AG08395 (cell line): ENCODE data around the gene FKTN.

Experiments
- DNase-seq: peaks from one replicate; pipeline ENCODE4 v3.0.0; 2012; ENCODE audit warnings: mixed read lengths, low spot score

The FKTN gene

GRCh38 chr9:105678781-105679180 is 120.8 kb downstream of the FKTN start:
- DNase-seq = no peak

DNA sequence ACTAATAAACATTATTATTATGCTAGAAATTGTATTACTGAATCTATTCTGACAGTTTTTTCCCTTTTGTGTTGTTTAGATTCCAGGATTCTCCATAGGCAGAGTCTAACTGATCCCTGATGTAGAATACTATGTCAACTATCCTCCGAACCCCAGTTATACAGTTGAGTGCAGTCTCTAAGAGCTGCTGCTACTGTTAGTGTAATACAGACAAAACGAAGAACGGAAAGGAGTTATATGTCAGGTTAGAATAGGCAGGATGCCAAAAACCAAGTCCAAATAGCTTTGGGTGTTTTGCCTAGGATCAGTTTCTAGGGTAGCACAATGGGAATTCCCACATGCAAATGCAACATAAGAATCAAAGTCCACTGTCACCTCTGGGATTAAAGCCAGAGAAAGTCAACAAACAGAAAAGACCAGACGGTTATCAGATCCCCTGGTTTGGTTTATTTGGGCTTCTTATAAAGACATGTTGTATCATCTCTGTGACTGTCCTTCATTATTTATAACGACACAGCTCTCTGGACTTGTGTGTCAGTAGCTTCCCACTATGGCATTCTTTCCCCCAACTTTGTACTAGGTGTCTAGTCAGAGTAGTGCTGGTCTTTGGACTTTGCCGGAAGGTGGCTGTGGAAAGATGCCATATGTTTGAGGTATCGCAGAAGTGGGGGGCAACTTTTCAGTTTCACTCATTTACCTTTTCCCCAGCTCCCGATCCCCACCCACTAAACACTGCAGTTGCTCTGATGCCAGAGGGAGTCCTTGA is 121.5 kb downstream of the FKTN start:
- DNase-seq = no peak

GRCh38 chr9:105681313-105681712 is 123.4 kb downstream of the FKTN start:
- DNase-seq = no peak

DNA sequence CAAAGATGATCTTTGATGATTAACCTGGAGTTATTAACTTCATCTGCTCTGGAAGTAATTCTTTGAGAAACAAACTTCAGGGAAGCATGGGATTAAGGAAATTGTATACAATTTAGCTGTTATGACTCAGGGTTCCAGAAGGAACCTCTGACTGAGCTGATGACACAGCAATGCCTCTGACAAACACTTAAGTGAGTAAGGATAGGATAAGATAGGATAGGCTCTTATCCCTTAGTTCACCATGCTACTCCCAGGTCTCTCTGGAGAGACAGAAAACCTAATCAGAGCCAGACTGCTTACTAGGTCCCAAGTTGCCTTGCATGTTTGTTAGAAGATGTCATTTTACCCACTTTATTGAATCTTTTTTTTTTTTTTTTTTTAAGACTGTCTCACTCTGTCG is 123.8 kb downstream of the FKTN start:
- peak; percentile 46 for DNase-seq

GRCh38 chr9:105683688-105684275 is 125.9 kb downstream of the FKTN start:
- no peak for DNase-seq

DNA sequence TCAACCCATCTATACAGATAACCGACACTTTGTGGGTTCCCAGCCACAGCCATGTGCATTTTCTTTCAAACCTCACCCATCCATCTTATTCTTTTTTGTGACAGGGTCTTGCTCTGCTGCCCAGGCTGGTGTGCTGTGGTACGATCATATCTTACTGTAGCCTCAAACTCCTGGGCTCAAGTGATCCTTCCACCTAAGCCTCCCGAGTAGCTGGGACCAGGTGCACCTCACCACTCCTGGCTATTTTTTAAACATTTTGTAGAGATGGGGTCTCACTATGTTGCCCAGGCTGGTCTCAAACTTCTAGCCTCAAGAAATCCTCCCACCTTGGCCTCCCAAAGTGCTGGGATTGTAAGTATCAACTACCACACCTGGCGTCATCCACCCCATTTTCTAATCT is 129.0 kb downstream of the FKTN start:
- DNase-seq = no peak
